Anterior cingulate cortex (tissue), 58 donors: Measurements from ENCODE around the gene IL5RA.

Experiments used
- DNase-seq, 58 donors: peaks; one replicate each; lab custom pipeline; 2025; lab: John Stamatoyannopoulos, UW

The IL5RA gene

GRCh38 chr3:3110299-3110630 is at the start of gene IL5RA:
Gene IL5RA (minus strand): TSS chr3:3110374. CDS start chr3:3104984, 5,390 bp downstream.
- DNase-seq = no peak

GRCh38 chr3:3157484-3157883 is 47.3 kb upstream of the IL5RA start:
- DNase-seq = no peak

GRCh38 chr3:3154879-3155610 is 44.9 kb upstream of the IL5RA start:
- no peak for DNase-seq

GRCh38 chr3:3151513-3151912 is 41.3 kb upstream of the IL5RA start:
- no peak for DNase-seq

- no peak for DNase-seq
Observed at GRCh38 chr3:3149560-3149959, 39.4 kb upstream of the IL5RA start.

GRCh38 chr3:3145831-3146230 is 35.7 kb upstream of the IL5RA start:
- no peak for DNase-seq

- no peak for DNase-seq
Observed at GRCh38 chr3:3141939-3142338, 31.8 kb upstream of the IL5RA start.

GRCh38 chr3:3137526-3137925 is 27.4 kb upstream of the IL5RA start:
- DNase-seq = no peak

- DNase-seq = peak in 12 of 58 donors; percentile 1 to 72 (median 16)
Observed at GRCh38 chr3:3134750-3135448, 24.7 kb upstream of the IL5RA start.

GRCh38 chr3:3133500-3133899 is 23.3 kb upstream of the IL5RA start:
- DNase-seq = no peak

GRCh38 chr3:3129579-3129978 is 19.4 kb upstream of the IL5RA start:
- DNase-seq = no peak

- DNase-seq = no peak
Observed at GRCh38 chr3:3127432-3128010, 17.3 kb upstream of the IL5RA start.

- DNase-seq = peak; percentile 46 to 94 (median 87)
Observed at GRCh38 chr3:3126477-3127431, 16.6 kb upstream of the IL5RA start, which contains the start of gene TRNT1. Gene TRNT1 (plus strand): TSS chr3:3126940. CDS start chr3:3129041, 2,101 bp downstream.

- DNase-seq = peak in 1 of 58 donors; percentile 3
Observed at GRCh38 chr3:3125977-3126376, 15.8 kb upstream of the IL5RA start.

- DNase-seq = no peak
Observed at GRCh38 chr3:3119393-3119851, 9.2 kb upstream of the IL5RA start.

- DNase-seq = no peak
Observed at GRCh38 chr3:3117651-3118050, 7.5 kb upstream of the IL5RA start.

- no peak for DNase-seq
Observed at GRCh38 chr3:3113042-3113709, 3.0 kb upstream of the IL5RA start.

- no peak for DNase-seq
Observed at GRCh38 chr3:3110749-3111361, 681 bp upstream of the IL5RA start.
